Esophagus muscularis mucosa (tissue), 4 donors: Measurements from ENCODE around the gene NRXN3.

ENCODE experiments used
- CTCF ChIP-seq, 3 experiments: fragments of 200-600 bp in 2 of 3; fragments of 450-650 bp in 1 of 3; sonication (generic) in 2 of 3; IDR thresholded peaks; one replicate each; pipeline ENCODE4 v1.5.1; 2017 to 2019; ENCODE audit warnings: antibody characterized with exemption in 3 of 3, mild to moderate bottlenecking in 2 of 3, moderate library complexity in 1 of 3
- EP300 ChIP-seq: sonication (generic); formaldehyde crosslinking; IDR thresholded peaks from one replicate; pipeline ENCODE4 v1.6.1; 2017; ENCODE audit warnings: antibody characterized with exemption
- POLR2A ChIP-seq: fragments of 450-650 bp; IDR thresholded peaks from one replicate; pipeline ENCODE4 v1.6.1; 2017; ENCODE audit warnings: antibody characterized with exemption, moderate library complexity, mild to moderate bottlenecking, low read depth

GRCh38 chr14:79476552-79476951, 1306.4 kb downstream of the NRXN3 start:
- TF ChIP-seq POLR2A (no peak), CTCF (IDR thresholded peaks at IDR 0.05) (no peak), EP300 (no peak)
